Measurements from ENCODE around the gene TADA2A.
"Not testable (repeated sequence)": the region's sequence is repeated elsewhere in the genome, so short reads cannot be mapped to it uniquely, and the experiment has no call there.

Gene TADA2A

GRCh38 chr17:37399265-37399803, 7.4 kb upstream of the TADA2A start:
- DNase-seq (ENCODE audit: low read depth) = peak; percentile 42

DNA sequence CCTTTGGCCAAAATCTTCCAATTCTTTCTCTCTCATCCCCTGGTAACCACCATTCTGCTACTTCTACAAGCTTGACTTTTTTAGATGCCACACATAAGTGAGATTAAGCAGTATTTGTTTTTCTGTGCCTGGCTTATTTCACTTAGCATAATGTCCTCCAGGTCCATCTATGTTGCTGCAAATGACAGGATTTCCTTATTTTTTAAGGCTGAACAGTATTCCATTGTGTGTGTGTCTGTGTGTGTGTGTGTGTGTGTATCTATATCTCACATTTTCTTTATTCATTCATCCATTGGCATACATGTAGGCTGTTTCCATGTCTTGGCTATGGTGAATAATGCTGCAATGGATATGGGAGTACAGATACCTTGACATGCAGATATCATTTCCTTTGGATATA, 6.2 kb upstream of the TADA2A start:
- DNase-seq (ENCODE audit: low read depth) = no peak

- not testable (repeated sequence) for DNase-seq (ENCODE audit: low read depth)
Observed at GRCh38 chr17:37405522-37405921, 1.2 kb upstream of the TADA2A start.

DNA sequence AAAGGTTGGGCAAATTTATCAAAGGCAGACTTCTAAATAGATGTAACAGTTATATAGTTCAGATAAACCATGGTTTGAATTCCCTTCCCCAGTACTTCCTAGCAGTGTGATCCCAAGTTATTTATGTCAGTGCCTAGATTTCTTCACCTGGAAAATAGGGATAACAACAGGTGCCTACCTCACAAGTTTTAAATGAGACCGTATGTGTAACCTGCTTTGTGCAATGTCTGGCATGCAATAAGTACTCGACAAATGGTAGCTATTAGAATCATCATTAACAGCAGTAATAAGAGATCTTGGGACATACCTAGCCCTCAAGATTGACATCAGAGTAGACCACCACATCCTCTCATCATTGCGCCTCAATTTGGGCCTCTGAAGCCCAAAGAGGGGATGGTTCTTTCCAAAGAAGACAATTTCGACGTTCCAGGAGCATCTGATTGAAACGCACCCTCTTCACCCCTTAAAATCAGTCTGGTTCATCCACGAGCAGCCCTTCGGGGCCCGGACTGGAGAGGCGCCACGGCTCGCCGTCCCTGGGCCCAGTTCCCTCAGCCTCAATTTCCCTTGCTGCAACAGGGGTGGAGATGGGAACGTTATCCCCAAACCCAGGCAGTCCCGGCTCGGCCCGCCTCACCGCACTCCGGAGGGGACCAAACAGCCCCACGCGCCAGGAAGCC, 591 bp upstream of the TADA2A start:
- no peak for DNase-seq (ENCODE audit: low read depth)

- DNase-seq (ENCODE audit: low read depth) = not testable (repeated sequence)
Observed at GRCh38 chr17:37408145-37408479, 1.4 kb downstream of the TADA2A start.

- DNase-seq (ENCODE audit: low read depth) = no peak
Observed at GRCh38 chr17:37410357-37410756, 3.7 kb downstream of the TADA2A start.

DNA sequence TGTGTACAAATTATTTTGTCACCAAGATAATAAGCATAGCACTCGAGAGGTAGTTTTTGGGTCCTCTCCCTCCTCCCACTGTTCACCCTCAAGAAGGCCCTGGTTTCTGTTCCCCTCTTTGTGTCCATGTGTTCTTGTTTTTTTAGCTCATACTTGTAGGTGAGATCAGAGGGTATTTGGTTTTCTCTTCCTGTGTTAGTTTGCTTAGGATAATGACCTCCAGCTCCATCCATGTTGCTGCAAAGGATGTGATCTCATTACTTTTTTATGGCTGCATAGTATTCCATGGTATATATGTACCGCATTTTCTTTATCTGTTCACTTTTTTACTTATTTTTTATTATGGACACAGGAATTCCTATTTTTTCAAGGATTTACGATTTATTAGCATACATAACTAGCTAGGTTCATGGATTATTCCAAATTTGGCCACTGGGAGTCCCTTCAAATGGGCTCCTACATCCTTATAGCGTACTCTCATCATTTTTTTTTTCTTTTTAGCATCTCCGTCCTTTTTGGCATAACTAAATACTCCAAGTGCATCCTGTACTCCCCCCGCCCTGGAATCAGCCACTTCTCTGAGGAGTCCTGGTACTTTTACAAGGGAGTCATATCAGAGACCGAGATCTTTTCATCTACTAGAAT, 7.3 kb downstream of the TADA2A start:
- peak; percentile 45 for DNase-seq (ENCODE audit: low read depth)

DNA sequence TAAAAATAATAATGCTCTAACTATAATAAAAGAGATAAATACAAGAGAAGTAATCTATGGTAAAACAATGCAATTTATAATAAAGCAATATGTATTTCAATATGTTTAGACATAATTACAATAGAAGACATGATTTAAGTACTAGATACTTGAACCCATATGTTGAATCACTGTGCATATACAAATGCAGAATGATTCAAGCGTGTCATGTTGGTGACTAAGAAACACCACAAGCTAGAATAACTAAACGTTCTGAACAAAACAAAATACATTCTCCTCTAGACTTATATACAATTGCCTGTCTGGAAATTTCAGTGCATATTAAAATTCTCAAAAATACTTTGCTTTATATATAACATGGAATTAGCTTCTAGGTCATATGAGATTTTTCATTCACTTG, 11.2 kb downstream of the TADA2A start:
- DNase-seq (ENCODE audit: low read depth) = peak; percentile 64

DNA sequence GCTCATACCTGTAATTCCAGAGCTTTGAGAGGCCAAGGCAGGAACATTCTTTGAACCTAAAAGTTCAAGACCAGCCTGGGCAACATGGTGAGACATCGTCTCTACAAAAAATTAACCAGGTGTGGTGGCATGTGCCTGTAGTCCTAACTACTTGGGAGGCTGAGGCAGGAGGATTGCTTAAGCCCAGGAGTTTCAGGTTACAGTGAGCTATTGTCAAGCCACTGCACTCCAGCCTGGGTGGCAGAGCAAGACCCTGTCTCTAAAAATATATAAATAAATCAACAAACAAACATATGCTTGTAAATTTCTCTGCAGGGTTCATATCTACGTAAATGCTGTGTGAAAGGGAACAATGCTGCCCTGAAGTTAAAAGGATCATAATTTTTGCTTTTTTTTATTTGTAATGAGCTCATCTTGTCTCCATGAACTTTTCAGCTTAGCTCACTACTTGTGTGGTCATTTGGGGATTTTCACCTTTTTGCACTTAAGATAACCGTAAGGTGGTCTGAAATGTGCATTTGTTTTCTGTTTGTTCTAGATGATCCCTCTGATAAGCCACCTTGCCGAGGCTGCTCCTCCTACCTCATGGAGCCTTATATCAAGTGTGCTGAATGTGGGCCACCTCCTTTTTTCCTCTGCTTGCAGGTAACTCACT, 16.4 kb downstream of the TADA2A start:
- no peak for DNase-seq (ENCODE audit: low read depth)

DNA sequence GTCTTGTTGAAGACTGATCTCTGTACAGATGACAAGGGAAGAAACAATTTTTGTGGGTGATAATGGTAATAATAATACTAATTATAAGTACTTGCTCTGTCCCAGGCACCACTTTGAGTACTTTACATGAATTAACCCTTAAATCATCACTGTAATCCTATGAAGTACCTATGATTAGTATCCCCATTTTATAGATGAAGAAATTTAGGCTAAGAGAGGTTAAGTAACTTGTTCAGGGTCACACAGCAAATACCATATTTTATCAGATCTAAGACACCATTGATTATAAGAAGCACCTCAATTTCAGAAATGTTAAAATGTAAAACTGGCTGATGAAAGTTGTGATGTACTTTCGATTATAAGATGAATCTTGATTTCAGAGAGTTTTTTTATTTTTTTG, 18.6 kb downstream of the TADA2A start:
- DNase-seq (ENCODE audit: low read depth) = no peak

DNA sequence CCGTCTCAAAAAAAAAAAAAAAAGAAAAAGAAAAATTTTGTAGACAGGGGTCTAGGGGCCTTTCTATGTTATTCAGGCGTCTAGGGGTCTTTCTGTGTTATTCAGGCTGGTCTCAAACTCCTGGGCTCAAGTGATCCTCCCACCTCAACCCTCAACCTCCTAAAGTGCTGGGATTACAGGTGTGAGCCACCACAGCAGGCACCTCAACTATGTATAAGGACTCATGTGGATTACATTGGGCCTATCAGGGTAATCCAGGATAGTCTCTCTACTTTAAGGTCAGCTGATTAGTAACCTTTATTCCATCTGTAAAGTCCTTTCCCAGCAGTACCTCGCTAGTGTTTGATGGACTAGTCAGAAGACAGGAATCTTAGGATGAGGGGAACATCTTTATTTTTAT, 22.4 kb downstream of the TADA2A start:
- no peak for DNase-seq (ENCODE audit: low read depth)

DNA sequence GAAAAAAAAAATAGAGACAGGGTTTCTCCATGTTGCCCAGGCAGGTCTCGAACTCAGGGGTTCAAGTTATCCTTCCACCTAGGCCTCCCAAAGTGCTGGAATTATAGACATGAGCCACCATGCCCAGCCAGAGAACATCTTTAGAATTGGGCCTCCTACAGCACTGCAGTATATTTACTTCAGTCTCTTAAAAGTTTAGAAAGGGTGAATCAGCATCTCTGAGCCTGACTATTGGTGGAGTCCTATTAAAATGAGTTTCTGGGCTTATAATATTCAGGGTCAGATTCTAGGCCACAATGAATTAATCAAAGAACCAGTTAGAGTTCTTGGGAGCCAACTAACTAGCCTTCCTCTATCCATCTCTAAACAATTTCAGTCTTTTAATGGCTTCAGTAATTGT, 22.8 kb downstream of the TADA2A start:
- peak; percentile 23 for DNase-seq (ENCODE audit: low read depth)

- peak; percentile 62 for DNase-seq (ENCODE audit: low read depth)
Observed at GRCh38 chr17:37430051-37430627, 23.5 kb downstream of the TADA2A start.

DNA sequence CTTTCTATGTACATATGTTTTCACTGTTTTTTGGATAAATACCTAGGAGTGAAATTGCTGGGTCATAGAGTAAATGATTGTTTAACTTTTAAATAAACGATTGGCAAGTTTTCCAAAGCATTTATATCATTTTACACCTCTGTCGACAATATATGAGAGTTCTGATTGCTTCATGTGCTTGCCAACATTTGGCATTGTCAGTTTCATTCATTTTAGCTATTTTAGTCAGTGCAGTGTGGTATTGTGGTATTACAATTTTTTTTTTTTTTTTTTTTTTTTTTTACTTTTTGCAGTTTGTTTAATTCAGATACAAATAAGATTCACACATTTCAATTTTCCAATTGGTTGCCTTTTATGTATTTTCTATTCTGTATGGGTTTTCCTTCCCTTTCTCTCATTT, 26.0 kb downstream of the TADA2A start:
- no peak for DNase-seq (ENCODE audit: low read depth)

GRCh38 chr17:37438141-37438540, 31.5 kb downstream of the TADA2A start:
- peak; percentile 16 for DNase-seq (ENCODE audit: low read depth)

DNA sequence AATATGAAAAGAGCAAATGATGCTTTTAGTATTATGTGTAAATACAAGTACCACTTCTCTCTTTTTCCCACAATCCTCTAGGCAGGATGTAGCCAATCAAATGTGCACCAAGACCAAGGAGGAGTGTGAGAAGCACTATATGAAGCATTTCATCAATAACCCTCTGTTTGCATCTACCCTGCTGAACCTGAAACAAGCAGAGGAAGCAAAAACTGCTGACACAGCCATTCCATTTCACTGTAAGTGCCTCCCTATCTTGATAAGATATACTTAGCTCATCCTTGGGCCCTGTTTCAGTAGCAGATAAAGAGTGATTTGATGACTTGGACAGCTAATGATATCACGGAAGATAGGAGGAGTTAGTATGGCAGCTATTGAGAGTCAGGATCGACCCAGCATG, 33.7 kb downstream of the TADA2A start:
- no peak for DNase-seq (ENCODE audit: low read depth)

- peak; percentile 34 for DNase-seq (ENCODE audit: low read depth)
Observed at GRCh38 chr17:37441369-37442014, 34.8 kb downstream of the TADA2A start.

- DNase-seq (ENCODE audit: low read depth) = no peak
Observed at GRCh38 chr17:37446027-37446426, 39.3 kb downstream of the TADA2A start.

GRCh38 chr17:37447641-37448040, 41.0 kb downstream of the TADA2A start:
- peak; percentile 79 for DNase-seq (ENCODE audit: low read depth)

- no peak for DNase-seq (ENCODE audit: low read depth)
Observed at GRCh38 chr17:37450112-37450511, 43.4 kb downstream of the TADA2A start.

- not testable (repeated sequence) for DNase-seq (ENCODE audit: low read depth)
Observed at GRCh38 chr17:37457801-37458200, 51.1 kb downstream of the TADA2A start.

- peak; percentile 87 for DNase-seq (ENCODE audit: low read depth)
Observed at GRCh38 chr17:37458805-37459204, 52.1 kb downstream of the TADA2A start.

All from ELR (cell line).